B cell (primary cell): ENCODE measurements around the gene ZDHHC11.

Source experiments
- CTCF ChIP-seq: fragments of 200-600 bp; IDR thresholded peaks from one replicate; pipeline ENCODE4 v1.8.0; 2022; ENCODE audit warnings: antibody characterized with exemption, mild to moderate bottlenecking
- EZH2 ChIP-seq: IDR thresholded peaks from 2 replicates; pipeline ENCODE4 v1.6.1; 2012; ENCODE audit warnings: borderline replicate concordance, low read depth, mild to moderate bottlenecking, moderate library complexity, low read length; ENCODE audit not compliant: insufficient read depth, poor library complexity, severe bottlenecking

- TF ChIP-seq CTCF (no peak), EZH2 (no peak)
These were observed 1.2 kb upstream of the ZDHHC11 start for GRCh38 chr5:852018-852417.
